Activated CD4-positive, alpha-beta memory T cell treated with anti-CD3 and anti-CD28 coated beads, Interleukin-2, amount 10 ng/mL, durations not matched to agents 7 days and 5 days (primary cell): Measurements from ENCODE around the gene SRSF3. TPM values are rescaled to one million over a fixed set of nuclear protein-coding genes. Genes with fewer than 3 reads are reported as not detected.

Experiments used
- CTCF ChIA-PET: fragments of 350-600 bp; sonication (Branson Sonifier 250); formaldehyde crosslinking; loops from one replicate; lab custom pipeline; 2021; ENCODE audit warnings: antibody characterized with exemption, inconsistent platforms; lab: Charles Lee
- POLR2A ChIA-PET: fragments of 350-600 bp; sonication (Branson Sonifier 250); formaldehyde crosslinking; loops from one replicate; lab custom pipeline; 2021; ENCODE audit warnings: antibody characterized with exemption; lab: Charles Lee
- DNase-seq: peaks from one replicate; pipeline ENCODE4 v3.0.0-alpha.2; 2020
- H3K27ac Mint-ChIP-seq: one replicate; pipeline ENCODE4 v1.8.0; 2021; ENCODE audit warnings: mild to moderate bottlenecking, mixed read lengths
- H3K27me3 Mint-ChIP-seq: one replicate; pipeline ENCODE4 v1.8.0; 2021; ENCODE audit warnings: mixed read lengths
- H3K36me3 Mint-ChIP-seq: one replicate; pipeline ENCODE4 v1.8.0; 2021; ENCODE audit warnings: low read depth, mixed read lengths
- H3K4me1 Mint-ChIP-seq: one replicate; pipeline ENCODE4 v1.8.0; 2021; ENCODE audit warnings: mixed read lengths
- H3K4me3 Mint-ChIP-seq: one replicate; pipeline ENCODE4 v1.8.0; 2021; ENCODE audit warnings: mild to moderate bottlenecking, mixed read lengths
- H3K9me3 Mint-ChIP-seq: one replicate; pipeline ENCODE4 v1.8.0; 2021; ENCODE audit warnings: mixed read lengths
- total RNA-seq, 2 experiments: library from RNA; stranded (reverse); gene quantifications; one replicate each; pipeline ENCODE4 v1.2.3, GENCODE V29; 2021

Gene SRSF3
- total RNA-seq, 2 experiments from 2014 or later = 384 to 385 TPM

DNA sequence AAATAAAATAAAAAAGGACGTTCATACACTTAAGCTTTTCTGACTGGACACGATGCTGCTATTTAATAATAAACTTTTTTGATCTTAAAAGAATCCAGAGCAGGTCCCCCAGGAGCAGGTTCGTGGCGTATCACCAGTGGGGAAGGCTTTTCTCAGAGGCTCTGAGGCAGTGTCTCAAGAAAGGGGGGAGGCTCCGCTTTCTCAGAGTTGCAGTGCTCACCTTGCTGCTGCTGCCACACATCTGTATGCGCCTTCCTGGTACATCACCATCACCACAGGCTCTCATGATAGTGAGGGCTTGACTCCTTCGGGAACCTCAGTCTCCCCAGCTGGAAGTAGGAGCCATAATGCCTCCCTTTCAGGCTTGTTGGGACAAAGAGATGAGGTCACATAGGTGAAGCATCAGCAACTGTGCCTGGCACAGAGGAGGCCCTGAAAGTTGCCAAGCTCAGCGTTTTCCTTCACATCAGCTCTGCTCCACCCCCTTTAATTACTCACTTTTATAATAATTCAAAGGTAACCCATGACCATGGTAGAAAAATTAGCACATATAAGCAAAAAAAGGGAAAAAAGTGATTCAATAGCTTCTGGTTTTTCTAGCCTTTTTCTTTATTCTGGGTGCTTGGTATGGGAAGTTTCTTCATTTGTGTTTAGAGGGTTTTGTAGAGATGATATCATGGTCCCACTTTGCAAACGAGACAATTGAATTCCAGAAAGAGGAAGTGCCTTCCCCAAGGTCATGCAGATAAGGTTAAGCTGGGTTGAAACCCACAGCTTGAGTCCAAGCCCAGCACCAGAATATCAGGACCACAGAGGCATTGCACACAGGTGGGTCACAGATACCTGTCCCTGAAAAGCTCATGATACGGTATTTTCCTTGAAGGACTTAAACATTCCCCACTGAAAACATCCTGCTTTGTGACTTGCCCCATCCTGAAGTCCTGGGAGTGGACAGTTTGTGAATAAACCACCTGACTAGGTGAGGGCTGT, 24.5 kb downstream of the SRSF3 start:
- H3K36me3 Mint-ChIP-seq = peaks cover 12% of the 10 kb centered on the region
- H3K9me3 Mint-ChIP-seq = no peaks in the 10 kb centered on the region
- POLR2A ChIA-PET = interaction anchor here (0.8 to 1.0 kb wide), 2 partner anchors 15 to 60 kb away, joined by 3 read pairs; partner anchors contain the start of gene CDKN1A
- DNase-seq = no peak
- H3K4me3 Mint-ChIP-seq = no peak overlapping the region
- H3K4me1 Mint-ChIP-seq = peaks cover 34% of the 10 kb centered on the region
- H3K27me3 Mint-ChIP-seq = no peaks in the 10 kb centered on the region
- no peak overlapping the region for H3K27ac Mint-ChIP-seq
- CTCF ChIA-PET = interaction anchor here (1.1 to 6.1 kb wide), 6 partner anchors 10 to 164 kb away, joined by 3 to 174 read pairs (median 4); no protein-coding TSS in a partner anchor

DNA sequence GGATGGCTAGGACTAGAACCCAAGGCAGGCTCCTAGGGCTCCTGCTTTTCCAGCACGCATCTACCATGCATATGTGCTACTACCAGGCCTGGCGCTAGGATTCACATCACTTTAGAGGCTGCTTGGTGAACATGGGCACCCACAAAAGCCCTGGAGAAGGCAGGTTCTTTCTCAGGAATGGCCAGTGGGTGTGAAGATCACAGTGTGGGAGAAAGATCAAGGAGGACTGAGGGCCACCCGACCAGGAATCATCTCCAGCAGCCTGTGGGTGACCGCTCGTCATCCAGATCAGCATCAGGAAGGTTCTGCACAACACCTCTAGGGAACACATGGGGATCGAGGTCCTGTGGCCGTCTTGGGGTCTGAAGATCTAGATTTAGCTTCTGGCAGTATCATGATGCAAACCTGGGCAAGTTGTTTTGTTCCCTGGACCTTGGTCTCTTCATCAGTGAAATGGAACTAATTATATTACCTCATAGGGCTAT, 27.3 kb downstream of the SRSF3 start:
- peaks cover 4% of the 10 kb centered on the region for H3K36me3 Mint-ChIP-seq
- no peak overlapping the region for H3K4me3 Mint-ChIP-seq
- ChIA-PET CTCF (interaction anchor here (5.8 kb wide), 1 partner anchor 136 kb away, joined by 101 read pairs; no protein-coding TSS in a partner anchor), POLR2A (no interaction called here)
- H3K4me1 Mint-ChIP-seq = peaks cover 39% of the 10 kb centered on the region
- no peak overlapping the region for H3K27ac Mint-ChIP-seq
- DNase-seq = no peak
- no peaks in the 10 kb centered on the region for H3K27me3 Mint-ChIP-seq
- no peaks in the 10 kb centered on the region for H3K9me3 Mint-ChIP-seq

DNA sequence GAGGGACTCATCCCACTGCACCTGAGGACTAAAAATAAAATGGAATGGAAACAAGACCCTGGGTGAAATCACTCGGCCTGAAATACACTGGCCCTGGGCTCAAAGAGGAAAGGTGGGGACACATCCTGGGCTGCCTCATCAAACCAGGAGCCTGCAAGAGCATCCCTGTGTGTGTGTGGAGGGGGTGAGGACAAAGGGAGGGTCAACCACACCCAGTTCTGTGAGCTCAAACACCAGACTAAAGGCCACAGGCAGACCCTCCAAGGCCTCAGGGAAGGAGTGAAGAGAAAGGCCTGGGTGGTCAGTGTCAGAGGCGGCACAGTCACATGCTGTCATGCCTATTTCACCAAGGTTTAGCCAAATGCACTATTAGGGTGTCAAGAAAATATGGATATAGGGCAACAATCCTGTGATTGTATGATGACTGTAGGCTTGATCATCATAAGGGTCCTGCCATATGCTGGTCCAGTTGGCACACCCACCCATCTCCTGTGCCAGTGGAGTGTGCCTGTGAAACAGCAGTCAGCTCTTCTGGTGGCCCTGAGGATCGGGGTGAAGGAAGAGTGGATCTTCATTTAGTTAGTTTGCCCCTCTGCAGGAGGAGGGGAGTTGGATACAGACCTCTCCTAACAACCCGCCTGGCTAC, 28.9 kb downstream of the SRSF3 start:
- H3K9me3 Mint-ChIP-seq = no peaks in the 10 kb centered on the region
- H3K27ac Mint-ChIP-seq = no peak overlapping the region

GRCh38 chr6:36623547-36624459, 29.6 kb downstream of the SRSF3 start:
- ChIA-PET CTCF (interaction anchor here (0.6 to 5.8 kb wide), 12 partner anchors 8 to 159 kb away, joined by 3 to 101 read pairs (median 4); no protein-coding TSS in a partner anchor), POLR2A (interaction anchor here (0.6 to 1.8 kb wide), 3 partner anchors 9 to 101 kb away, joined by 3 to 5 read pairs (median 4); no protein-coding TSS in a partner anchor)
- Mint-ChIP-seq H3K4me3 (no peak overlapping the region), H3K9me3 (no peaks in the 10 kb centered on the region), H3K4me1 (peaks cover 33% of the 10 kb centered on the region), H3K27me3 (no peaks in the 10 kb centered on the region), H3K27ac (peak overlapping the region; percentile 0), H3K36me3 (peaks cover 4% of the 10 kb centered on the region)
- DNase-seq = peak; percentile 82

More for the DNA sequence above, 28.9 kb downstream of the SRSF3 start:
- POLR2A ChIA-PET = interaction anchor here (1.8 kb wide), 1 partner anchor 9 kb away, joined by 5 read pairs; no protein-coding TSS in a partner anchor
- CTCF ChIA-PET = interaction anchor here (0.7 to 5.8 kb wide), 8 partner anchors 8 to 145 kb away, joined by 3 to 101 read pairs (median 6); no protein-coding TSS in a partner anchor
- no peak for DNase-seq
- no peaks in the 10 kb centered on the region for H3K27me3 Mint-ChIP-seq
- H3K4me3 Mint-ChIP-seq = no peak overlapping the region
- H3K4me1 Mint-ChIP-seq = peaks cover 39% of the 10 kb centered on the region
- H3K36me3 Mint-ChIP-seq = peaks cover 4% of the 10 kb centered on the region

DNA sequence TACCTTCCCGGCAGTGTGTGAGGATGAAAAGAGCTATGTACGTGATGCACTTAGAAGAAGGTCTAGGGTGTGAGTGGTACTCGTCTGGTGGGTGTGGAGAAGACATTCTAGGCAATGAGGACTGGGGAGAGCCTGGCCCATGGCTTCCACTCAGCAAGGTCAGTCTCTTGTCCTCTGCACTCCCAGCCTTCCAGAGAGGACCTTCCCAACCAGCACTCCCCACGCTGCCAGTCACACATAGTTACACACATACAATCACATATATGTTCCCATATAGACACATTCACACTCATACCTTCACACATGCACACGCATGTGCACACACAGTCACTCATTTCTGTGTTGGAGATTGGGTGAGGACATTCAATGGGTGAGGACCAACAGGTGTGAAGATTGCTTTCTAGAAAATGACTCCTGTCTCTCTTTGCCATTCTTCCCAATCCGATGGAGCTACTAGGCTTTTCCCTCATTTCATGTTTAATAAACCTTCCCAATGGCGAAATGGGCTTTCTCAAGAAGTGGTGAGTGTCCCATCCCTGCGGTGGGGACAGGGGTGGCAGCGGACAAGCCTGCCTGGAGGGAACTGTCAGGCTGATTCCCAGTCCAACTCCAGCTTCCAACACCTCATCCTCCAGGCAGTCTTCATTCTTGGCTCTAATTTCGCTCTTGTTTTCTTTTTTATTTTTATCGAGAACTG, 30.4 kb downstream of the SRSF3 start:
- Mint-ChIP-seq H3K9me3 (no peaks in the 10 kb centered on the region), H3K36me3 (no peaks in the 10 kb centered on the region), H3K4me3 (no peak overlapping the region), H3K27ac (no peak overlapping the region), H3K4me1 (peaks cover 37% of the 10 kb centered on the region), H3K27me3 (no peaks in the 10 kb centered on the region)
- ChIA-PET POLR2A (interaction anchor here (0.8 to 1.8 kb wide), 3 partner anchors 10 to 134 kb away, joined by 3 to 5 read pairs (median 3); partner anchors contain the start of gene CDKN1A), CTCF (interaction anchor here (0.6 to 5.8 kb wide), 12 partner anchors 9 to 394 kb away, joined by 3 to 101 read pairs (median 4); no protein-coding TSS in a partner anchor)
- DNase-seq = no peak

GRCh38 chr6:36625158-36625919, 31.2 kb downstream of the SRSF3 start:
- no peak for DNase-seq
- CTCF ChIA-PET = interaction anchor here (0.6 to 5.8 kb wide), 12 partner anchors 10 to 393 kb away, joined by 3 to 101 read pairs (median 4); partner anchors contain the start of gene CDKN1A
- POLR2A ChIA-PET = interaction anchor here (0.8 to 1.1 kb wide), 2 partner anchors 53 to 134 kb away, joined by 3 read pairs; partner anchors contain the start of gene CDKN1A

GRCh38 chr6:36626636-36627035, 32.5 kb downstream of the SRSF3 start:
- no peaks in the 10 kb centered on the region for H3K9me3 Mint-ChIP-seq
- peaks cover 37% of the 10 kb centered on the region for H3K4me1 Mint-ChIP-seq
- no peak overlapping the region for H3K4me3 Mint-ChIP-seq
- ChIA-PET CTCF (interaction anchor here (2.0 to 5.8 kb wide), 3 partner anchors 11 to 156 kb away, joined by 9 to 101 read pairs (median 15); no protein-coding TSS in a partner anchor), POLR2A (no interaction called here)
- H3K36me3 Mint-ChIP-seq = no peaks in the 10 kb centered on the region
- H3K27ac Mint-ChIP-seq = no peak overlapping the region
- no peaks in the 10 kb centered on the region for H3K27me3 Mint-ChIP-seq
- no peak for DNase-seq

More at GRCh38 chr6:36625158-36625919, 31.2 kb downstream of the SRSF3 start:
- Mint-ChIP-seq H3K4me1 (peaks cover 37% of the 10 kb centered on the region), H3K36me3 (no peaks in the 10 kb centered on the region), H3K4me3 (no peak overlapping the region), H3K27ac (no peak overlapping the region), H3K27me3 (no peaks in the 10 kb centered on the region), H3K9me3 (no peaks in the 10 kb centered on the region)

- ChIA-PET POLR2A (no interaction called here), CTCF (interaction anchor here (1.1 to 1.2 kb wide), 2 partner anchors 132 to 134 kb away, joined by 3 to 4 read pairs; no protein-coding TSS in a partner anchor)
- Mint-ChIP-seq H3K4me1 (peaks cover 37% of the 10 kb centered on the region), H3K27me3 (no peaks in the 10 kb centered on the region), H3K9me3 (no peaks in the 10 kb centered on the region), H3K4me3 (no peak overlapping the region), H3K36me3 (no peaks in the 10 kb centered on the region), H3K27ac (no peak overlapping the region)
- no peak for DNase-seq
Measured at GRCh38 chr6:36627141-36627540, 33.0 kb downstream of the SRSF3 start.

DNA sequence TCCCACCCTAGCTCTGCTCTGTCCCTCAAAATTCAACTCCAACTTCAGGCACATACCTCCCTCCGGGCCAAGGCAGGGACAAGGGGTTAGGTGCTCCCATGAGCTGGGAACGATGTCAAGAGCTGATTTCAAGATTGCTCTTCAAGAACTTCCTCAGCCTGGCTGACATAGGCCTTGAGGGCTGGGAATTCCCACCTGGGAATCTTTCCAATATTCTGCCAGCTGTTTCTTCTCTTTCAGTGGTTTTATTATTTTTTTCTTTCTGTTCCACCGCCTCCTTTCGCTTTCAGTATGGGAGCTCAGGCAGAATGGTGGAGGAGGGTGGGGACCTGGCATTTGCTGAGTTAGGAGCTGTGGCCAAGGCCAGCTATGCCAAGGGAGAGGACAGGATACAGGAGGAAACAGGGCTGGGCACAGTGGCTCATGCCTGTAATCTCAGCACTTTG, 33.7 kb downstream of the SRSF3 start:
- Mint-ChIP-seq H3K4me1 (peaks cover 34% of the 10 kb centered on the region), H3K36me3 (no peaks in the 10 kb centered on the region)
- CTCF ChIA-PET = interaction anchor here (1.1 to 1.2 kb wide), 2 partner anchors 131 to 133 kb away, joined by 3 to 4 read pairs; no protein-coding TSS in a partner anchor

DNA sequence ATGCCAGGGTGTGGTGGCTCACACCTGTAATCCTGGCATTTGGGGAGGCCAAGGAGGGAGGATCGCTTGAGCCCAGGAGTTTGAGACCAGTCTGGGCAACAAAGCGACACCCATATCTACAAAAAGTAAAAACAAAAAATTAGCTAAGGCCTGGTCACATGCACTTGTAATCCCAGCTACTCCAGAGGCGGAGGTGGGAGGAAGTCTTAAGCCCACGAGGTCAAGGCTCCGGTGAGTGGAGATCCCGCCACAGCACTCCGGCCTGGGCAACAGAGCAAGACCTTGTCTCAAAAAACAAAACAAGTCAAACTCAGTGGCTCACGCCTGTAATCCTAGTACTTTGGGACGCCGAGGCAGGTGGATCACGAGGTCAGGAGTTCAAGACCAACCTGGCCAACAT, 35.6 kb downstream of the SRSF3 start:
- Mint-ChIP-seq H3K4me3 (no peak overlapping the region), H3K4me1 (peaks cover 19% of the 10 kb centered on the region), H3K27ac (no peak overlapping the region), H3K9me3 (no peaks in the 10 kb centered on the region), H3K27me3 (no peaks in the 10 kb centered on the region), H3K36me3 (no peaks in the 10 kb centered on the region)
- no peak for DNase-seq
- POLR2A ChIA-PET = no interaction called here
- CTCF ChIA-PET = interaction anchor here (1.5 to 3.0 kb wide), 2 partner anchors 14 to 129 kb away, joined by 5 to 15 read pairs; no protein-coding TSS in a partner anchor

More for the DNA sequence above, 33.7 kb downstream of the SRSF3 start:
- POLR2A ChIA-PET = interaction anchor here (0.7 kb wide), 1 partner anchor 131 kb away, joined by 4 read pairs; no protein-coding TSS in a partner anchor
- Mint-ChIP-seq H3K27ac (no peak overlapping the region), H3K9me3 (no peaks in the 10 kb centered on the region), H3K4me3 (no peak overlapping the region), H3K27me3 (no peaks in the 10 kb centered on the region)
- DNase-seq = no peak
